ENCODE data around the gene PLEKHA1.

DNA sequence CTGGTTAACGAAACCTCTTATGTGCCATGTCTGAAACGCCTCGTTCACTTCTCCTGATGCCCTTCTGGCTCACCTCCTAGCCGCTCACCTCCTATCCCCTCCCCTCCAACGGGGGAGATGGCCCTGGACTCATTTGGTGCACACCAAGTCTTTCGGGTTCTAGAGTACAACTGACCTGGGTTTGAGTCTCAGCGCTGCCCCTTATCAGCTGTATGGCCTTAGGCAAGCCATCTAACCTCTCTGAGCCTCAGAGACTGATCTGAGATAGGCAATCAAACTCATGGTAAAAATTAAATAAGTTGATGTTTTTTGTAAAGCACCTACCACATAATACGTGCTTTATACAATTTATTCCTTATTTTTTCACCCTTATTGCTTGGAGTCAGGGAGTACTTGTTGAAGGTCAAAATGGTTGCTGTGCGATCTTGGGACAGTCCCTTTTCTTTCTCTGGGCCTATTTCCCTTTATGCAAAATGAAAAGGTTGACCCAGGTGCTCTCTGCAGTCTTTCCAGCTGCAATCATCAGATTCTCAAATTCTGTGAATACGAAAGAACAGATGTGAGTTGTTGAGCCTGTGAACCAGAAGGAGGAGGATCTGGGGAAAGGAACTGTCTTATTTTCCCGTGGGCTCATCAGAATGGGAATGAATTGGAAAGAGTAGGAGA is 31.2 kb upstream of the PLEKHA1 start:
- TF ChIP-seq, protein P1, sequence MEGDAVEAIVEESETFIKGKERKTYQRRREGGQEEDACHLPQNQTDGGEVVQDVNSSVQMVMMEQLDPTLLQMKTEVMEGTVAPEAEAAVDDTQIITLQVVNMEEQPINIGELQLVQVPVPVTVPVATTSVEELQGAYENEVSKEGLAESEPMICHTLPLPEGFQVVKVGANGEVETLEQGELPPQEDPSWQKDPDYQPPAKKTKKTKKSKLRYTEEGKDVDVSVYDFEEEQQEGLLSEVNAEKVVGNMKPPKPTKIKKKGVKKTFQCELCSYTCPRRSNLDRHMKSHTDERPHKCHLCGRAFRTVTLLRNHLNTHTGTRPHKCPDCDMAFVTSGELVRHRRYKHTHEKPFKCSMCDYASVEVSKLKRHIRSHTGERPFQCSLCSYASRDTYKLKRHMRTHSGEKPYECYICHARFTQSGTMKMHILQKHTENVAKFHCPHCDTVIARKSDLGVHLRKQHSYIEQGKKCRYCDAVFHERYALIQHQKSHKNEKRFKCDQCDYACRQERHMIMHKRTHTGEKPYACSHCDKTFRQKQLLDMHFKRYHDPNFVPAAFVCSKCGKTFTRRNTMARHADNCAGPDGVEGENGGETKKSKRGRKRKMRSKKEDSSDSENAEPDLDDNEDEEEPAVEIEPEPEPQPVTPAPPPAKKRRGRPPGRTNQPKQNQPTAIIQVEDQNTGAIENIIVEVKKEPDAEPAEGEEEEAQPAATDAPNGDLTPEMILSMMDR (conservative IDR thresholded peaks at IDR 0.05; ENCODE audit: low read length), result no peak
- TF ChIP-seq EZH2phosphoT487 (IDR thresholded peaks at IDR 0.05; ENCODE audit: borderline replicate concordance, low read depth, low read length), result no peak

All from OCI-LY7 (cell line).